Calu3 (cell line): ENCODE data around the gene SLC1A2. TPM values are rescaled to one million over a fixed set of nuclear protein-coding genes. Genes with fewer than 3 reads are reported as not detected.

Source experiments
- Bru-seq: library from RNA; stranded (reverse); fragments of 400-500 nt; gene quantifications from one replicate; lab custom pipeline; 2021; lab: Mats Ljungman, UMichigan
- BruChase-seq, 2 experiments: library from RNA; stranded (reverse); fragments of 400-500 nt; gene quantifications; one replicate each; lab custom pipeline; 2021; lab: Mats Ljungman, UMichigan
- BruUV-seq: library from RNA; stranded (reverse); fragments of 400-500 nt; replicated peaks from 2 replicates; lab custom pipeline; 2021; lab: Mats Ljungman, UMichigan
- CTCF ChIA-PET: fragments of 300-600 bp; sonication (Branson Sonifier 250); formaldehyde crosslinking; loops from one replicate; lab custom pipeline; 2022; ENCODE audit warnings: antibody characterized with exemption; lab: Charles Lee
- DNase-seq: peaks from one replicate; pipeline ENCODE4 v3.0.0; 2022
- H3K27ac Mint-ChIP-seq: one replicate; pipeline ENCODE4 v1.8.0; 2022; ENCODE audit warnings: mixed read lengths; ENCODE audit not compliant: unreplicated experiment
- H3K27me3 Mint-ChIP-seq: one replicate; pipeline ENCODE4 v1.8.0; 2022; ENCODE audit warnings: mixed read lengths; ENCODE audit not compliant: unreplicated experiment
- H3K36me3 Mint-ChIP-seq: one replicate; pipeline ENCODE4 v1.8.0; 2022; ENCODE audit warnings: mild to moderate bottlenecking, moderate library complexity, mixed read lengths; ENCODE audit not compliant: insufficient read depth, unreplicated experiment
- H3K4me1 Mint-ChIP-seq: one replicate; pipeline ENCODE4 v1.8.0; 2022; ENCODE audit warnings: mild to moderate bottlenecking, low read depth, mixed read lengths; ENCODE audit not compliant: unreplicated experiment
- H3K4me3 Mint-ChIP-seq: one replicate; pipeline ENCODE4 v1.8.0; 2022; ENCODE audit warnings: mild to moderate bottlenecking, low read depth, moderate library complexity, mixed read lengths; ENCODE audit not compliant: unreplicated experiment
- H3K9me3 Mint-ChIP-seq: one replicate; pipeline ENCODE4 v1.8.0; 2022; ENCODE audit warnings: low read depth, mixed read lengths; ENCODE audit not compliant: unreplicated experiment
- CTCF ChIP-seq: fragments of 200-600 bp; IDR thresholded peaks from one replicate; pipeline ENCODE4 v1.8.0; 2022; ENCODE audit warnings: antibody characterized with exemption; ENCODE audit not compliant: unreplicated experiment
- intact Hi-C: fragments of 100-400 bp; cut with micrococcal nuclease; formaldehyde crosslinking; loops from one replicate; pipeline ENCODE4 v1.10.0; 2022; ENCODE audit not compliant: unreplicated experiment
- long read RNA-seq: library from polyadenylated mRNA; stranded (forward); transcript quantifications from one replicate; pipeline ENCODE4 v2.0.0, GENCODE V29; 2022
- total RNA-seq: library from RNA; stranded (reverse); gene quantifications from 2 replicates; pipeline ENCODE4 v1.2.3, GENCODE V29; 2022

The SLC1A2 gene
- total RNA-seq (0.37 and 0.40 TPM in 2 replicates), Bru-seq, nascent RNA (percentile 8 among the genes with signal in this experiment), BruChase-seq, experiment 1, labeled RNA remaining after a 6-hour chase (percentile 10 among the genes with signal in this experiment), BruChase-seq, experiment 2, labeled RNA remaining after a 2-hour chase (percentile 9 among the genes with signal in this experiment)
- long read RNA-seq = 0 reads

- intact Hi-C loops = no loop called here
- H3K27ac Mint-ChIP-seq = no peak within 1 kb of the TSS
- no peak for TF ChIP-seq CTCF
- CTCF ChIA-PET = interaction anchor here (0.7 kb wide), 2 partner anchors 296 to 659 kb away, joined by 5 read pairs; no protein-coding TSS in a partner anchor
- peak; percentile 18 for DNase-seq
- peaks cover 97% of the 10 kb centered on the region for H3K27me3 Mint-ChIP-seq
- H3K9me3 Mint-ChIP-seq = no peaks in the 10 kb centered on the region
- H3K4me3 Mint-ChIP-seq = peak within 1 kb of the TSS; percentile 63
- peaks cover 8% of the 10 kb centered on the region for H3K36me3 Mint-ChIP-seq
- BruUV-seq = no TSS peak
- peaks cover 10% of the 10 kb centered on the region for H3K4me1 Mint-ChIP-seq
These were observed at the start of gene SLC1A2 for GRCh38 chr11:35419184-35419829. TSS of gene SLC1A2 (minus strand) at chr11:35419558. CDS start at chr11:35418966, 592 bp downstream.

- TF ChIP-seq CTCF = no peak
- no peaks in the 10 kb centered on the region for H3K9me3 Mint-ChIP-seq
- no peak for DNase-seq
- no peak overlapping the region for H3K4me3 Mint-ChIP-seq
- no peaks in the 10 kb centered on the region for H3K4me1 Mint-ChIP-seq
- intact Hi-C loops = no loop called here
- H3K36me3 Mint-ChIP-seq = no peaks in the 10 kb centered on the region
- H3K27ac Mint-ChIP-seq = no peak overlapping the region
- no TSS peak for BruUV-seq
- CTCF ChIA-PET = interaction anchor here (0.7 kb wide), 1 partner anchor 907 kb away, joined by 3 read pairs; no protein-coding TSS in a partner anchor
- H3K27me3 Mint-ChIP-seq = peaks cover 98% of the 10 kb centered on the region
These were observed 46.7 kb upstream of the SLC1A2 start for GRCh38 chr11:35466058-35466457.

GRCh38 chr11:35464308-35464707 is 45.0 kb upstream of the SLC1A2 start:
- CTCF ChIA-PET = no interaction called here
- H3K36me3 Mint-ChIP-seq = no peaks in the 10 kb centered on the region
- no TSS peak for BruUV-seq
- H3K4me3 Mint-ChIP-seq = no peak overlapping the region
- intact Hi-C loops = no loop called here
- H3K9me3 Mint-ChIP-seq = no peaks in the 10 kb centered on the region
- H3K27ac Mint-ChIP-seq = no peak overlapping the region
- no peak for DNase-seq
- no peak for TF ChIP-seq CTCF
- no peaks in the 10 kb centered on the region for H3K4me1 Mint-ChIP-seq
- H3K27me3 Mint-ChIP-seq = peaks cover 91% of the 10 kb centered on the region

GRCh38 chr11:35463331-35463751 is 44.0 kb upstream of the SLC1A2 start:
- Mint-ChIP-seq H3K36me3 (no peaks in the 10 kb centered on the region), H3K4me3 (no peak overlapping the region), H3K9me3 (no peaks in the 10 kb centered on the region), H3K27ac (no peak overlapping the region), H3K27me3 (peaks cover 91% of the 10 kb centered on the region), H3K4me1 (no peaks in the 10 kb centered on the region)
- CTCF ChIA-PET = no interaction called here
- no TSS peak for BruUV-seq
- no peak for TF ChIP-seq CTCF
- DNase-seq = no peak
- intact Hi-C loops = no loop called here
